ENCODE data around the gene NIM1K. TPM values are rescaled to one million over a fixed set of nuclear protein-coding genes. Genes with fewer than 3 reads are reported as not detected.

Gene NIM1K
- total RNA-seq, 3 donors from 2014 or later, result 0.29 to 0.48 (median 0.33) TPM

DNA sequence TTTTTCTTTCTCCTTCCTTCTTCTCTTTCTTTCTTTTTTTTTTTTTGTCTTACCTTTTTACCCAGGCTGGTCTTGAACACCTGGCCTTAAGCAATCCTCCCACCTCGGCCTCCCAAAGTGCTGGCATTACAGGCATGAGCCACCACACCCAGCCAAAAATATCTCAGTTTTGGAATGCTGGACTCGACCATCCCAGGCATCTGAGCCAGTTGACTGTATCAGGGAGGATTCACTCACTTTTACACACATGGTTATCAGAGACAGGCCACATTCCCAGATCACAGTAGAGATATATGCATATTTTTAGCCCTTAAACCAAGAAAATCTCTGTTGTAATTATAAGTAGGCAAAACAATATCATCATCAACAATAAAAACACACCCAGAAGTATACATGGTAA, 21.9 kb downstream of the NIM1K start:
- no peaks in the 10 kb centered on the region for H3K27me3 ChIP-seq
- DNase-seq (ENCODE audit: low spot score in 2 of 2), result no peak
- no peaks in the 10 kb centered on the region for H3K9me3 ChIP-seq
- H3K36me3 ChIP-seq, result no peaks in the 10 kb centered on the region
- H3K27ac ChIP-seq, result no peak overlapping the region
- no peak overlapping the region for H3K4me3 ChIP-seq
- TF ChIP-seq, protein P1, sequence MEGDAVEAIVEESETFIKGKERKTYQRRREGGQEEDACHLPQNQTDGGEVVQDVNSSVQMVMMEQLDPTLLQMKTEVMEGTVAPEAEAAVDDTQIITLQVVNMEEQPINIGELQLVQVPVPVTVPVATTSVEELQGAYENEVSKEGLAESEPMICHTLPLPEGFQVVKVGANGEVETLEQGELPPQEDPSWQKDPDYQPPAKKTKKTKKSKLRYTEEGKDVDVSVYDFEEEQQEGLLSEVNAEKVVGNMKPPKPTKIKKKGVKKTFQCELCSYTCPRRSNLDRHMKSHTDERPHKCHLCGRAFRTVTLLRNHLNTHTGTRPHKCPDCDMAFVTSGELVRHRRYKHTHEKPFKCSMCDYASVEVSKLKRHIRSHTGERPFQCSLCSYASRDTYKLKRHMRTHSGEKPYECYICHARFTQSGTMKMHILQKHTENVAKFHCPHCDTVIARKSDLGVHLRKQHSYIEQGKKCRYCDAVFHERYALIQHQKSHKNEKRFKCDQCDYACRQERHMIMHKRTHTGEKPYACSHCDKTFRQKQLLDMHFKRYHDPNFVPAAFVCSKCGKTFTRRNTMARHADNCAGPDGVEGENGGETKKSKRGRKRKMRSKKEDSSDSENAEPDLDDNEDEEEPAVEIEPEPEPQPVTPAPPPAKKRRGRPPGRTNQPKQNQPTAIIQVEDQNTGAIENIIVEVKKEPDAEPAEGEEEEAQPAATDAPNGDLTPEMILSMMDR (IDR thresholded peaks at IDR 0.05), result no peak
- TF ChIP-seq POLR2A (IDR thresholded peaks at IDR 0.05) (no peak), POLR2AphosphoS5 (IDR thresholded peaks at IDR 0.05) (no peak)
- no peaks in the 10 kb centered on the region for H3K4me1 ChIP-seq
- intact Hi-C loops (cut with DNase I; ENCODE audit: low total_unique reads), result no loop called here

DNA sequence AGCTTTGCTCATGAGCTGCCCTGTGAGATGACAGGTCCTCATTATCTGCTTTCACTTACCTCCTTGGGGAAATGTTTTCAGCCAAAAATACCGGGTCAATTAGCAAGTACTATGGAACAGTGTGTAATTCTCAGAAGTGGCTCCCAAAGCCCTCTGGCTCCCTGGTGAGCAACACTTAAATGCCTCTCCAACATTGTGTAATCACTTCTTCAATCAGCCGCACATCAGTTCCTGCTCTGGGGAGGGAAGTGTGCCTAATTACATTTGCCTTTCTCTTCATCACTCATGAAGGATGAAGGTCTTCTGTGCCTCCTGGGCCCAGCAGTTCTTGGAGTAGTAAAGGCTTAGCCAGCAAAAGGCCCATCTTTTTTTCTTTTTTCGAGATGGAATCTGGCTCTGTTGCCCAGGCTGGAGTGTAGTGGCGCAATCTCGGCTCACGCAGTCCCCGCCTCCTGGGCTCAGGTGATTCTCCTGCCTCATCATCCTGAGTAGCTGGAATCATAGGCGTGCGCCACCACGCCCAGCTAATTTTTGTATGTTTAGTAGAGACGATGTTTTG, 23.1 kb downstream of the NIM1K start:
- DNase-seq (ENCODE audit: low spot score in 2 of 2), result no peak
- no peak for TF ChIP-seq POLR2A (IDR thresholded peaks at IDR 0.05)
- TF ChIP-seq, protein P1 (IDR thresholded peaks at IDR 0.05), result no peak
- TF ChIP-seq POLR2AphosphoS5 (IDR thresholded peaks at IDR 0.05), result no peak
- Histone ChIP-seq H3K4me1 (no peaks in the 10 kb centered on the region), H3K9me3 (no peaks in the 10 kb centered on the region), H3K4me3 (no peak overlapping the region), H3K27me3 (no peaks in the 10 kb centered on the region), H3K27ac (no peak overlapping the region), H3K36me3 (no peaks in the 10 kb centered on the region)
- intact Hi-C loops (cut with DNase I; ENCODE audit: low total_unique reads), result no loop called here

GRCh38 chr5:43216941-43217340, 24.9 kb downstream of the NIM1K start:
- Histone ChIP-seq H3K36me3 (no peaks in the 10 kb centered on the region), H3K4me1 (no peaks in the 10 kb centered on the region), H3K9me3 (no peaks in the 10 kb centered on the region), H3K27ac (no peak overlapping the region), H3K4me3 (no peak overlapping the region), H3K27me3 (no peaks in the 10 kb centered on the region)
- DNase-seq (ENCODE audit: low spot score in 2 of 2), result no peak
- TF ChIP-seq, protein P1 (IDR thresholded peaks at IDR 0.05), result no peak
- no peak for TF ChIP-seq POLR2A (IDR thresholded peaks at IDR 0.05)
- TF ChIP-seq POLR2AphosphoS5 (IDR thresholded peaks at IDR 0.05), result no peak
- intact Hi-C loops (cut with DNase I; ENCODE audit: low total_unique reads), result no loop called here

GRCh38 chr5:43219120-43219519, 27.1 kb downstream of the NIM1K start:
- H3K4me1 ChIP-seq, result no peaks in the 10 kb centered on the region
- TF ChIP-seq, protein P1 (IDR thresholded peaks at IDR 0.05), result no peak
- TF ChIP-seq POLR2A (IDR thresholded peaks at IDR 0.05) (no peak), POLR2AphosphoS5 (IDR thresholded peaks at IDR 0.05) (no peak)
- H3K4me3 ChIP-seq, result no peak overlapping the region
- no peak overlapping the region for H3K27ac ChIP-seq
- H3K9me3 ChIP-seq, result no peaks in the 10 kb centered on the region
- H3K36me3 ChIP-seq, result no peaks in the 10 kb centered on the region
- intact Hi-C loops (cut with DNase I; ENCODE audit: low total_unique reads), result no loop called here
- DNase-seq (ENCODE audit: low spot score in 2 of 2), result no peak
- no peaks in the 10 kb centered on the region for H3K27me3 ChIP-seq

DNA sequence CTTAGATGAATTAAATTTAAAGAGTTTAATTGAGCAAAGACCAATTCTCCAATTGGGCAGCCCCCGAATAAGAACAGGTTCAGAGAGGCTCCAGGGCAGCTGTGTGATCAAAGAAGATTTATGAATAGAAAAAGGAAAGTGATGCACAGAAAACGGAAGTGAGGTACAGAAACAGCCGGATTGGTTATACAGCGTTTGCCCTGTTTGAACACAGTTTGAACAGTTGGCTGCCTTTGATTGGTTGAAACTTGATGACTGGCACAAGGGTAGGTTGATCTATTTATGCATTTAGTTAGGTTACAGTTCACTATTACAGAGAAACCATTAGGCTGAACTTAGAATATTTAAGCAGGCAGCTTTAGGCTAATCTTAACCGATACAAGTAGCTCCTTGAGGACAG, 29.5 kb downstream of the NIM1K start:
- TF ChIP-seq, protein P1 (IDR thresholded peaks at IDR 0.05), result no peak
- no peak for TF ChIP-seq POLR2A (IDR thresholded peaks at IDR 0.05)
- TF ChIP-seq POLR2AphosphoS5 (IDR thresholded peaks at IDR 0.05), result no peak
- Histone ChIP-seq H3K36me3 (no peaks in the 10 kb centered on the region), H3K9me3 (no peaks in the 10 kb centered on the region), H3K27ac (no peak overlapping the region), H3K4me1 (no peaks in the 10 kb centered on the region), H3K27me3 (no peaks in the 10 kb centered on the region), H3K4me3 (no peak overlapping the region)
- no peak for DNase-seq (ENCODE audit: low spot score in 2 of 2)
- intact Hi-C loops (cut with DNase I; ENCODE audit: low total_unique reads), result no loop called here
